SH-SY5Y (cell line): ENCODE measurements around the gene IFI27.

ENCODE experiments used
- GATA2 ChIP-seq: IDR thresholded peaks from 2 replicates; pipeline ENCODE4 v1.6.1; 2011; ENCODE audit warnings: mild to moderate bottlenecking, low read depth, low read length
- GATA3 ChIP-seq: IDR thresholded peaks from 2 replicates; pipeline ENCODE4 v1.6.1; 2011; ENCODE audit warnings: low read depth, mild to moderate bottlenecking, low read length, moderate library complexity

- no peak for TF ChIP-seq GATA2
- TF ChIP-seq GATA3 = no peak
Measured at GRCh38 chr14:94123296-94123695, 12.8 kb downstream of the IFI27 start.
